ENCODE measurements around the gene CYP1A2. TPM values are rescaled to one million over a fixed set of nuclear protein-coding genes. Genes with fewer than 3 reads are reported as not detected.
"Not testable (repeated sequence)": the region's sequence is repeated elsewhere in the genome, so short reads cannot be mapped to it uniquely, and the experiment has no call there.

Gene CYP1A2
- total and polyA plus RNA-seq, 2 donors (not counting 1 experiment from before 2014, with no cell fraction given) = not detected

- H3K27me3 Mint-ChIP-seq = peaks cover 56% of the 10 kb centered on the region
- not testable (repeated sequence) for H3K4me3 Mint-ChIP-seq; H3K9me3 Mint-ChIP-seq (ENCODE audit: insufficient read depth)
These were observed 19.3 kb upstream of the CYP1A2 start for GRCh38 chr15:74729372-74729771.

GRCh38 chr15:74730619-74731316, 17.9 kb upstream of the CYP1A2 start:
- WGBS (ENCODE audit: insufficient coverage) = 81% methylated on average over 3 of the region's 7 CpGs
- H3K4me1 ChIP-seq (ENCODE audit: control insufficient read depth in 2 of 2, insufficient read depth in 2 of 2, low read length in 2 of 2) = peaks cover 11 to 14% of the 10 kb centered on the region in 2 donors
- peaks cover 0 to 25% (median 0%) of the 10 kb centered on the region in 3 donors for H3K9me3 ChIP-seq (ENCODE audit: control extremely low read depth in 1 of 3, control insufficient read depth in 2 of 3, insufficient read depth in 1 of 3, low read length in 2 of 3)
- no peak overlapping the region for H3K4me3 ChIP-seq (ENCODE audit: control extremely low read depth in 1 of 5, extremely low read depth in 1 of 5, insufficient read depth in 1 of 5, low read depth in 2 of 5, low read length in 4 of 5)
- ChIA-PET CTCF (no interaction called here), POLR2A (interaction anchor here (0.6 kb wide), 1 partner anchor 11 kb away, joined by 3 read pairs; no protein-coding TSS in a partner anchor)
- intact Hi-C loops (cut with micrococcal nuclease) = no loop called here
- no peaks in the 10 kb centered on the region for H4K20me1 ChIP-seq (ENCODE audit: control insufficient read depth, insufficient read depth, low read length, poor library complexity, severe bottlenecking)
- H3K9ac ChIP-seq (ENCODE audit: low read length) = no peak overlapping the region
- ATAC-seq (ENCODE audit: low read depth) = no peak
- DNase-seq = no peak
- TF ChIP-seq CTCF (IDR thresholded peaks at IDR 0.05) = no peak
- no peak for TF ChIP-seq EZH2 (IDR thresholded peaks at IDR 0.05; ENCODE audit: borderline replicate concordance, insufficient read depth, low read depth, low read length, poor library complexity, severe bottlenecking)
- Mint-ChIP-seq H3K4me1 (peaks cover 10% of the 10 kb centered on the region), H3K27ac (no peak overlapping the region), H3K27me3 (peaks cover 62% of the 10 kb centered on the region), H3K9me3 (ENCODE audit: insufficient read depth) (no peaks in the 10 kb centered on the region), H3K4me3 (no peak overlapping the region)
- no peak overlapping the region for H2AFZ ChIP-seq (ENCODE audit: insufficient read depth, low read depth, low read length, poor library complexity, severe bottlenecking)
- no peaks in the 10 kb centered on the region for H3K79me2 ChIP-seq (ENCODE audit: control insufficient read depth, insufficient read depth, low read length)
- H3K27me3 ChIP-seq (replicated peaks in 1 of 4; ENCODE audit: control extremely low read depth in 1 of 4, control insufficient read depth in 3 of 4, insufficient read depth in 4 of 4, low read length in 3 of 4) = peaks cover 0 to 50% (median 24%) of the 10 kb centered on the region in 4 experiments
- H3K27ac ChIP-seq (ENCODE audit: low read length in 2 of 2) = no peak overlapping the region
- no peaks in the 10 kb centered on the region for H3K36me3 ChIP-seq (replicated peaks in 1 of 2; ENCODE audit: control extremely low read depth in 1 of 2, control insufficient read depth in 1 of 2, extremely low read depth in 1 of 2, insufficient read depth in 2 of 2, low read length in 1 of 2)
- no peak overlapping the region for H3K4me2 ChIP-seq (replicated peaks; ENCODE audit: low read depth, low read length, poor library complexity, severe bottlenecking)

More at GRCh38 chr15:74729372-74729771, 19.3 kb upstream of the CYP1A2 start:
- H3K27ac ChIP-seq (ENCODE audit: low read length in 2 of 2); H3K79me2 ChIP-seq (ENCODE audit: control insufficient read depth, insufficient read depth, low read length); H2AFZ ChIP-seq (ENCODE audit: insufficient read depth, low read depth, low read length, poor library complexity, severe bottlenecking); H3K9ac ChIP-seq (ENCODE audit: low read length); DNase-seq; H3K27ac Mint-ChIP-seq; CTCF ChIA-PET; intact Hi-C loops (cut with micrococcal nuclease); POLR2A ChIA-PET; H4K20me1 ChIP-seq (ENCODE audit: control insufficient read depth, insufficient read depth, low read length, poor library complexity, severe bottlenecking); ATAC-seq (ENCODE audit: low read depth); H3K36me3 ChIP-seq (replicated peaks in 1 of 2; ENCODE audit: control extremely low read depth in 1 of 2, control insufficient read depth in 1 of 2, extremely low read depth in 1 of 2, insufficient read depth in 2 of 2, low read length in 1 of 2); H3K4me2 ChIP-seq (replicated peaks; ENCODE audit: low read depth, low read length, poor library complexity, severe bottlenecking); H3K4me3 ChIP-seq (ENCODE audit: control extremely low read depth in 1 of 5, extremely low read depth in 1 of 5, insufficient read depth in 1 of 5, low read depth in 2 of 5, low read length in 4 of 5): not testable (repeated sequence)
- Histone ChIP-seq H3K9me3 (ENCODE audit: control extremely low read depth in 1 of 3, control insufficient read depth in 2 of 3, insufficient read depth in 1 of 3, low read length in 2 of 3) (peaks cover 0 to 26% (median 0%) of the 10 kb centered on the region in 3 donors), H3K4me1 (ENCODE audit: control insufficient read depth in 2 of 2, insufficient read depth in 2 of 2, low read length in 2 of 2) (peaks cover 14 to 16% of the 10 kb centered on the region in 2 donors), H3K27me3 (replicated peaks in 1 of 4; ENCODE audit: control extremely low read depth in 1 of 4, control insufficient read depth in 3 of 4, insufficient read depth in 4 of 4, low read length in 3 of 4) (peaks cover 0 to 59% (median 27%) of the 10 kb centered on the region in 4 experiments)
- WGBS (ENCODE audit: insufficient coverage) = no CpG with 5 or more reads among the region's 6 CpGs
- H3K4me1 Mint-ChIP-seq = peaks cover 15% of the 10 kb centered on the region
